LNCaP clone FGC (cell line): Measurements from ENCODE around the gene OXT.

Source experiments
- DNase-seq: peaks from one replicate; pipeline ENCODE4 v3.0.0-alpha.2; 2011; ENCODE audit warnings: low read depth
- H3K4me3 ChIP-seq: 2 replicates; pipeline ENCODE4 v1.5.1; 2011; ENCODE audit warnings: mild to moderate bottlenecking, low read depth, low read length, control low read depth
- TF ChIP-seq, protein P1 (sequence below): IDR thresholded peaks from 2 replicates; pipeline ENCODE4 v1.5.1; 2012; ENCODE audit warnings: mild to moderate bottlenecking; ENCODE audit not compliant: control insufficient read depth, insufficient read depth; ENCODE audit errors: extremely low read depth

OXT gene

DNA sequence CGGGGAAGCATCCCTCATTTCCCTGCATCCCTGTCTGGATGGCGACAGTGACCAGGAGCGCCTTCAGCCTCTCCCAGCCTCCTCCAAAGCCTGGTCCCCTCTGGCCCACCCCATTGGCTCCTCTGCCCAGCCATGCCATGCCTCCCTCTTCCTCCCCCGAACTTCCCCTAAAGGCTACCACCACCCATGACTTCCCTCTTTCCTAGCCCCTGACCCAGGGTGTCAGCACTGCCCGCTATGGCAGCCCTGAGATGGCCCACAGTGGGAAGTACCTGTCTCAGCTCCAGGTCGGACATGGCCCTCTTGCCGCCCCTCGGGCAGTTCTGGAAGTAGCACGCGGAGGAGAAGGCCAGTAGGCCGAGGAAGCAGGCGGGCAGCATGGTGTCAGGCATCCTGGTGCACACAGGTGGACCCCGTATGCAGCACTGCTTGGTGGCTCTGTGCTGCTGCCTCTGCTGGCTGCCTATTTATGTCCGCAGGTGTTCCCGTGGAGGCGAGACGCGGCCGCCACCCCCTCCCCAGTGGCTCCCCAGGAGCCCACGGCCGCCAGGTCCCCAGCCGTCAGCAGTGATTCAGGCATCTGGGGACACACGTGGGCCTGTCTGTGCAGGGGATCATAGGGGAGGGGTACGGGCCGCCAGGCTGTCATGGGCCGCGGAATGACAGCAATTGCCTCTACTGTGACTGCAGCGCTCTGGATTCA is 13.0 kb downstream of the OXT start, which contains the start of gene AVP:
TSS of gene AVP (minus strand) at position 442 of the 703 bp plus-strand sequence. CDS start at position 392, 50 bp downstream.
- no peak within 1 kb of the TSS for H3K4me3 ChIP-seq
- no peak for DNase-seq
- TF ChIP-seq, protein P1, sequence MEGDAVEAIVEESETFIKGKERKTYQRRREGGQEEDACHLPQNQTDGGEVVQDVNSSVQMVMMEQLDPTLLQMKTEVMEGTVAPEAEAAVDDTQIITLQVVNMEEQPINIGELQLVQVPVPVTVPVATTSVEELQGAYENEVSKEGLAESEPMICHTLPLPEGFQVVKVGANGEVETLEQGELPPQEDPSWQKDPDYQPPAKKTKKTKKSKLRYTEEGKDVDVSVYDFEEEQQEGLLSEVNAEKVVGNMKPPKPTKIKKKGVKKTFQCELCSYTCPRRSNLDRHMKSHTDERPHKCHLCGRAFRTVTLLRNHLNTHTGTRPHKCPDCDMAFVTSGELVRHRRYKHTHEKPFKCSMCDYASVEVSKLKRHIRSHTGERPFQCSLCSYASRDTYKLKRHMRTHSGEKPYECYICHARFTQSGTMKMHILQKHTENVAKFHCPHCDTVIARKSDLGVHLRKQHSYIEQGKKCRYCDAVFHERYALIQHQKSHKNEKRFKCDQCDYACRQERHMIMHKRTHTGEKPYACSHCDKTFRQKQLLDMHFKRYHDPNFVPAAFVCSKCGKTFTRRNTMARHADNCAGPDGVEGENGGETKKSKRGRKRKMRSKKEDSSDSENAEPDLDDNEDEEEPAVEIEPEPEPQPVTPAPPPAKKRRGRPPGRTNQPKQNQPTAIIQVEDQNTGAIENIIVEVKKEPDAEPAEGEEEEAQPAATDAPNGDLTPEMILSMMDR, result no peak

DNA sequence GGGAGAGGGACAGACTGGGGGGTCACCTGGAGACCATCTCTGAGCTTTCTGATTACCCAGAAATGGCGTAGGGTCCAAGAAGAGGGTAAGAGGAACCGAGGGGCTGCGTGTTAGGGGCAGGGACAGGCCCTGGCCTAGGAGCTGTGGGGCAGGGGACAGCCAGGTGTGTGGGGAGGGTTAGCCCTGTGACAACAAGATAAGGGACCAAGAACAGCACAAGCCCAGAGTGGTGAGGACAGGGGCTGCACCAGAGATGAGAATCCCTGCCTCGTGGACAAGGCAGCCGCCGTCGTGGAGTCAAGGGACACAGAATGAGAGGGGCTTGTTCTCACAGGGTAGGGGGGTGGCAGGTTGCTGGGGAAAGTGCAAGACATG is 13.6 kb downstream of the OXT start:
- no peak overlapping the region for H3K4me3 ChIP-seq
- DNase-seq, result no peak
- TF ChIP-seq, protein P1, result no peak

GRCh38 chr20:3085571-3086072 is 14.2 kb downstream of the OXT start:
- DNase-seq, result no peak
- no peak overlapping the region for H3K4me3 ChIP-seq
- TF ChIP-seq, protein P1, result no peak

- no peak overlapping the region for H3K4me3 ChIP-seq
- TF ChIP-seq, protein P1, result no peak
- no peak for DNase-seq
Measured at GRCh38 chr20:3088031-3088430, 16.6 kb downstream of the OXT start.

DNA sequence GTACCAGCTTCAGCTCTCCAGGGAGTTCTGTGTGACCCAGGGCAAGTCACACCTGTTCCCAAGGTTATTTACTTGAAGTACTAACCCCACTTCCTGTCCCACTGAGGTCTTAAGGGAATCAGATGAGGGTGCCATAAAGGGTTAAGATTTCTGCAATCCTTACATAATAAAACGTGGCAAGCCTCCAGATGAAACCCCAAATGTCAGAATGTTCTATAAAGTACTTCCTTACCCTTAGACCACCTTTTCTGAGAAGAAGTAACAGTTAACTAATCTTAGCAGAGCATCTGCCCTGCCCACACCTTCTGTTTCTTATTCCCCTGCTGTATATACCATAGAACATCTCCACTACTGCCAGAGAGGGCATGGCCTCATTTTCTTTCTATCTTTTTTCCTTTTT is 19.1 kb downstream of the OXT start:
- no peak overlapping the region for H3K4me3 ChIP-seq
- TF ChIP-seq, protein P1, result no peak
- no peak for DNase-seq

DNA sequence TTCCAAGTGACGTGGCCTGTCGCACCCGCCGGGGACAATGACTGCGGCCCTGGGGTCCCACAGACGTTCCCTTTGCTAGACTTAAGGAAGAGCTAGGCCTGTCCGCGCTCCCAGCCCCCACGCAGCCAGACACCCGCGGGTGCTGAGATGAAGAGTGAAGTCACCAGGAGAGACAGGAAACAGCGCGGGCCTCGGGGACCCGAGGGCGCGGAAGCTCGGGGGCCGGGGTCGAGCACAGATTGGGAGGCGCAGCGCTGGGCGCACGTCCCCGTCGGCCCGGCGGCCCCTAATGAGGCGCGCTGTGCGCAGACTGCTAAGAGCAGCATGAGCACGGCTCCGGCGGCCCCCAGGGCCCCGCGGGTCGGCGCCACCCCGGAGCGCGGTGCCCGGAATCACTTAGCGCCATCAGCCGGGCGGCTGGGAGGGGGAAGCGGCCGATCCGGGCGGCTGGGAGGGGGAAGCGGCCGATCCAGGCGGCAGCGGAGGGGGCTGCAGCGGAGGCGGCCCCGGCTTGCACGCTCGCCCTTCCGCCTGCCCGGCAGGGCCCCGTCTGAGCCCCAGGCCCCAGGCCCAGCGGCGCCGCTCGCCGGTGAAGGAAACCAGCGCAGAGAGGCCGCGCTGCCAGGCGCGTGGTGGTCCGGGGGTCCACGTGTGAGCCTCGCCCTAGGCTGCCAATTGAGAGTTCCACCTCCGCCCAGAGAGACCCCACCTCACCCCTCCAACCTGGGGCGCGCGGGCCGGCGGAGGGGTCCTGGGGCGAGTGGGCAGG is 21.4 kb downstream of the OXT start:
- TF ChIP-seq, protein P1, result no peak
- H3K4me3 ChIP-seq, result no peak overlapping the region
- no peak for DNase-seq
